HL-60 (cell line): ENCODE results near the gene EHBP1L1.

ENCODE experiments used
- POLR2AphosphoS5 ChIP-seq: IDR thresholded peaks from 2 replicates; pipeline ENCODE4 v1.6.1; 2012; ENCODE audit warnings: low read depth
- SPI1 ChIP-seq: IDR thresholded peaks from 2 replicates; pipeline ENCODE4 v1.6.1; 2012; ENCODE audit warnings: low read depth, mild to moderate bottlenecking, borderline replicate concordance
- TF ChIP-seq, protein P1 (sequence below): IDR thresholded peaks from one replicate; pipeline ENCODE4 v1.5.1; 2011; ENCODE audit warnings: low read length, control low read depth, inconsistent platforms; ENCODE audit not compliant: insufficient read depth
- TF ChIP-seq, protein P2 (sequence below): IDR thresholded peaks from 2 replicates; pipeline ENCODE4 v1.6.1; 2012; ENCODE audit warnings: low read depth; ENCODE audit not compliant: insufficient replicate concordance

DNA sequence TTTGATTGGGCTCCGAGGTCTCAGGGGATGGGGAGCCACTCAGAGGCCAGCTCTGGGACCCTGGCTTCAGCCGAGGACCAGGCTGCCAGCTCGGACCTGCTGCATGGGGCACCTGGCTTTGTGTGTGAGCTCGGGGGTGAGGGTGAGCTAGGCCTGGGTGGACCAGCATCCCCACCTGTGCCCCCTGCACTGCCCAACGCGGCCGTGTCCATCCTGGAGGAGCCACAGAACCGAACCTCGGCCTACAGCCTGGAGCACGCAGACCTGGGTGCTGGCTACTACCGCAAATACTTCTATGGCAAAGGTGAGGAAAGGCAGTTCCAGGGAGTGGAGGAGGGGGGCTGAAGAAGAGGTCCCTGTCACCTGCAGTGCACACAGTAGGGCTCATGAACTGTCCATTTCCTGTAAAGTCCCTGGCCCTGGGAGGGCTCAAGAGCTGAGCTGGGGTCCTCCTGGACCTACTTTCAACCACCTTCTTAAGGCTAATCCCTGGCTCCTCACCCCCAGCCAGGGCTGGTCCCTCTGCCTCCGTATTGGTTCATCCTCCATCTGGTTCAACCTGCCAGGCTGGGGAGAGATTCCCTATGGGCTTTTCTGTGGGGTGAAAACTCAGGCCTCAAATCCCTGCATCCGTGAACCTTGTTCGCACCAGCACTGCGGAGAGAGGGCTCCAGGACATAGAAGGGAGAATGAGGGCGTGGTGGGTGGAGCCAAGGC lies 65.6 kb downstream of the EHBP1L1 start:
- TF ChIP-seq POLR2AphosphoS5 (no peak), SPI1 (no peak)
- TF ChIP-seq, protein P1, sequence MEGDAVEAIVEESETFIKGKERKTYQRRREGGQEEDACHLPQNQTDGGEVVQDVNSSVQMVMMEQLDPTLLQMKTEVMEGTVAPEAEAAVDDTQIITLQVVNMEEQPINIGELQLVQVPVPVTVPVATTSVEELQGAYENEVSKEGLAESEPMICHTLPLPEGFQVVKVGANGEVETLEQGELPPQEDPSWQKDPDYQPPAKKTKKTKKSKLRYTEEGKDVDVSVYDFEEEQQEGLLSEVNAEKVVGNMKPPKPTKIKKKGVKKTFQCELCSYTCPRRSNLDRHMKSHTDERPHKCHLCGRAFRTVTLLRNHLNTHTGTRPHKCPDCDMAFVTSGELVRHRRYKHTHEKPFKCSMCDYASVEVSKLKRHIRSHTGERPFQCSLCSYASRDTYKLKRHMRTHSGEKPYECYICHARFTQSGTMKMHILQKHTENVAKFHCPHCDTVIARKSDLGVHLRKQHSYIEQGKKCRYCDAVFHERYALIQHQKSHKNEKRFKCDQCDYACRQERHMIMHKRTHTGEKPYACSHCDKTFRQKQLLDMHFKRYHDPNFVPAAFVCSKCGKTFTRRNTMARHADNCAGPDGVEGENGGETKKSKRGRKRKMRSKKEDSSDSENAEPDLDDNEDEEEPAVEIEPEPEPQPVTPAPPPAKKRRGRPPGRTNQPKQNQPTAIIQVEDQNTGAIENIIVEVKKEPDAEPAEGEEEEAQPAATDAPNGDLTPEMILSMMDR = no peak
- TF ChIP-seq, protein P2, sequence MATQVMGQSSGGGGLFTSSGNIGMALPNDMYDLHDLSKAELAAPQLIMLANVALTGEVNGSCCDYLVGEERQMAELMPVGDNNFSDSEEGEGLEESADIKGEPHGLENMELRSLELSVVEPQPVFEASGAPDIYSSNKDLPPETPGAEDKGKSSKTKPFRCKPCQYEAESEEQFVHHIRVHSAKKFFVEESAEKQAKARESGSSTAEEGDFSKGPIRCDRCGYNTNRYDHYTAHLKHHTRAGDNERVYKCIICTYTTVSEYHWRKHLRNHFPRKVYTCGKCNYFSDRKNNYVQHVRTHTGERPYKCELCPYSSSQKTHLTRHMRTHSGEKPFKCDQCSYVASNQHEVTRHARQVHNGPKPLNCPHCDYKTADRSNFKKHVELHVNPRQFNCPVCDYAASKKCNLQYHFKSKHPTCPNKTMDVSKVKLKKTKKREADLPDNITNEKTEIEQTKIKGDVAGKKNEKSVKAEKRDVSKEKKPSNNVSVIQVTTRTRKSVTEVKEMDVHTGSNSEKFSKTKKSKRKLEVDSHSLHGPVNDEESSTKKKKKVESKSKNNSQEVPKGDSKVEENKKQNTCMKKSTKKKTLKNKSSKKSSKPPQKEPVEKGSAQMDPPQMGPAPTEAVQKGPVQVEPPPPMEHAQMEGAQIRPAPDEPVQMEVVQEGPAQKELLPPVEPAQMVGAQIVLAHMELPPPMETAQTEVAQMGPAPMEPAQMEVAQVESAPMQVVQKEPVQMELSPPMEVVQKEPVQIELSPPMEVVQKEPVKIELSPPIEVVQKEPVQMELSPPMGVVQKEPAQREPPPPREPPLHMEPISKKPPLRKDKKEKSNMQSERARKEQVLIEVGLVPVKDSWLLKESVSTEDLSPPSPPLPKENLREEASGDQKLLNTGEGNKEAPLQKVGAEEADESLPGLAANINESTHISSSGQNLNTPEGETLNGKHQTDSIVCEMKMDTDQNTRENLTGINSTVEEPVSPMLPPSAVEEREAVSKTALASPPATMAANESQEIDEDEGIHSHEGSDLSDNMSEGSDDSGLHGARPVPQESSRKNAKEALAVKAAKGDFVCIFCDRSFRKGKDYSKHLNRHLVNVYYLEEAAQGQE = no peak
